GM12878 (cell line): ENCODE measurements around the gene MCM9.

Experiments
- CEBPB ChIP-seq, 2 experiments: fragments of 150-350 bp in 1 of 2; IDR thresholded peaks; 2 replicates each; pipeline ENCODE4 v1.6.1; 2012 to 2014; ENCODE audit warnings: low read depth in 2 of 2, low read length in 2 of 2, borderline replicate concordance in 1 of 2, inconsistent platforms in 1 of 2
- POLR2A ChIP-seq: IDR thresholded peaks from 2 replicates; pipeline ENCODE4 v1.6.1; 2011; ENCODE audit warnings: low read depth, mild to moderate bottlenecking, low read length
- USF2 ChIP-seq: IDR thresholded peaks from 2 replicates; pipeline ENCODE4 v1.6.1; 2011; ENCODE audit warnings: low read depth, low read length, improper control_type of control experiment, borderline replicate concordance

GRCh38 chr6:118871331-118871730 is 63.6 kb downstream of the MCM9 start:
- TF ChIP-seq CEBPB (IDR thresholded peaks at IDR 0.05; ENCODE audit: borderline replicate concordance in 1 of 2, low read depth in 2 of 2, low read length in 2 of 2) = no peak
- no peak for TF ChIP-seq POLR2A
- no peak for TF ChIP-seq USF2
